Right lung (tissue), 5 donors: ENCODE measurements around the gene ACAA1. TPM values are rescaled to one million over a fixed set of nuclear protein-coding genes. Genes with fewer than 3 reads are reported as not detected.
"Not testable (repeated sequence)": the region's sequence is repeated elsewhere in the genome, so short reads cannot be mapped to it uniquely, and the experiment has no call there.

Experiments used
- DNase-seq, 2 donors: peaks; one replicate each; pipeline ENCODE4 v3.0.0-alpha.2; 2013
- polyA plus RNA-seq, 5 donors: library from polyadenylated mRNA; unstranded; fragments of 120-200 nt; gene quantifications; one replicate each; pipeline versions ENCODE4 v1.2.1 to v1.2.3, GENCODE V29; 2013; ENCODE audit warnings: inconsistent platforms in 1 of 5, low replicate concordance in 1 of 5; ENCODE audit not compliant: insufficient read length in 5 of 5, insufficient read depth in 1 of 5

The ACAA1 gene
- polyA plus RNA-seq, 5 donors: 53.7 to 70.1 (median 61.8) TPM

- DNase-seq: peak in 1 of 2 donors; percentile 17
Measured at GRCh38 chr3:38137615-38138348, 855 bp upstream of the ACAA1 start.

- DNase-seq: peak in 1 of 2 donors; percentile 31
Measured at GRCh38 chr3:38136393-38136776, 542 bp downstream of the ACAA1 start.

- not testable (repeated sequence) for DNase-seq
Measured at GRCh38 chr3:38135621-38136277, 1.2 kb downstream of the ACAA1 start.

- DNase-seq: not testable (repeated sequence)
Measured at GRCh38 chr3:38134517-38135143, 2.3 kb downstream of the ACAA1 start.

GRCh38 chr3:38133557-38134405 lies 3.1 kb downstream of the ACAA1 start:
- no peak for DNase-seq

GRCh38 chr3:38133209-38133556 lies 3.7 kb downstream of the ACAA1 start:
- DNase-seq: no peak

GRCh38 chr3:38131621-38132369 lies 5.1 kb downstream of the ACAA1 start:
- no peak for DNase-seq

GRCh38 chr3:38130631-38131065 lies 6.3 kb downstream of the ACAA1 start:
- no peak for DNase-seq

- DNase-seq: no peak
Measured at GRCh38 chr3:38129058-38129457, 7.9 kb downstream of the ACAA1 start.

- no peak for DNase-seq
Measured at GRCh38 chr3:38128303-38128655, 8.6 kb downstream of the ACAA1 start.

GRCh38 chr3:38127611-38128302 lies 9.2 kb downstream of the ACAA1 start:
- DNase-seq: no peak

- no peak for DNase-seq
Measured at GRCh38 chr3:38126121-38126892, 10.6 kb downstream of the ACAA1 start.

- DNase-seq: no peak
Measured at GRCh38 chr3:38125305-38126120, 11.4 kb downstream of the ACAA1 start.

- DNase-seq: no peak
Measured at GRCh38 chr3:38124324-38125122, 12.4 kb downstream of the ACAA1 start.

- DNase-seq: no peak
Measured at GRCh38 chr3:38122712-38123290, 14.1 kb downstream of the ACAA1 start.

GRCh38 chr3:38121832-38122461 lies 15.0 kb downstream of the ACAA1 start:
- no peak for DNase-seq

GRCh38 chr3:38121451-38121831 lies 15.5 kb downstream of the ACAA1 start:
- no peak for DNase-seq
